H1 (cell line): Measurements from ENCODE around the gene SAFB. TPM values are rescaled to one million over a fixed set of nuclear protein-coding genes. Genes with fewer than 3 reads are reported as not detected.

Experiments
- CTCF ChIA-PET: fragments of 300-600 bp; sonication (Branson Sonifier 250); formaldehyde crosslinking; loops from one replicate; lab custom pipeline; 2021; ENCODE audit not compliant: partially characterized antibody; lab: Charles Lee
- POLR2A ChIA-PET: fragments of 300-600 bp; sonication (Branson Sonifier 250); formaldehyde crosslinking; loops from one replicate; lab custom pipeline; 2021; ENCODE audit warnings: inconsistent platforms; ENCODE audit not compliant: partially characterized antibody; lab: Charles Lee
- DNase-seq, 2 experiments: peaks; one replicate each; pipeline versions ENCODE4 v3.0.0 to v3.0.0-alpha.2; 2010 to 2022; ENCODE audit warnings: low spot score in 2 of 2, low read depth in 1 of 2, mixed read lengths in 1 of 2
- FAIRE-seq: peaks from 2 replicates; lab custom pipeline; 2011; peaks lifted over from hg19 to GRCh38; lab: Jason Lieb, UNC
- H2AFZ ChIP-seq: 2 replicates; pipeline ENCODE4 v1.8.1; 2012; ENCODE audit warnings: low read length, inconsistent platforms
- H2AK5ac ChIP-seq: 2 replicates; pipeline ENCODE4 v1.6.1; 2013; ENCODE audit warnings: low read depth, low read length
- H2BK120ac ChIP-seq: replicated peaks from 2 replicates; pipeline ENCODE3; 2013; ENCODE audit warnings: low read depth, low read length, inconsistent platforms
- H2BK12ac ChIP-seq: 2 replicates; pipeline ENCODE4 v1.6.1; 2013; ENCODE audit warnings: low read depth, low read length
- H2BK15ac ChIP-seq: 2 replicates; pipeline ENCODE4 v1.6.1; 2013; ENCODE audit warnings: low read length
- H2BK20ac ChIP-seq: 2 replicates; pipeline ENCODE4 v1.6.1; 2013; ENCODE audit warnings: low read length
- H2BK5ac ChIP-seq: 2 replicates; pipeline ENCODE4 v1.6.1; 2013; ENCODE audit warnings: low read depth, low read length
- H3K14ac ChIP-seq: 2 replicates; pipeline ENCODE4 v1.6.1; 2013; ENCODE audit warnings: inconsistent platforms; ENCODE audit not compliant: insufficient read length
- H3K18ac ChIP-seq: 2 replicates; pipeline ENCODE4 v1.6.1; 2013; ENCODE audit warnings: low read length; ENCODE audit errors: extremely low read depth
- H3K23ac ChIP-seq: 2 replicates; pipeline ENCODE4 v1.6.1; 2013; ENCODE audit warnings: inconsistent platforms; ENCODE audit not compliant: insufficient read length
- H3K23me2 ChIP-seq: 2 replicates; pipeline ENCODE4 v1.6.1; 2013; ENCODE audit warnings: low read depth, low read length
- H3K27ac ChIP-seq: 2 replicates; pipeline ENCODE4 v1.6.1; 2011; ENCODE audit warnings: low read depth, low read length, inconsistent platforms
- H3K27me3 ChIP-seq, 4 experiments: replicated peaks in 1 of 4; 1 replicate in 1 of 4; 2 replicates in 3 of 4; pipeline versions ENCODE4 v1.6.1 to v1.8.1; 2011 to 2013; ENCODE audit warnings: low read length in 3 of 4, mild to moderate bottlenecking in 3 of 4, inconsistent platforms in 2 of 4, mixed read lengths in 2 of 4, moderate library complexity in 1 of 4; ENCODE audit not compliant: control insufficient read depth in 3 of 4, insufficient read depth in 3 of 4; ENCODE audit errors: extremely low read depth in 1 of 4
- H3K36me3 ChIP-seq, 4 experiments: 2 replicates each; pipeline versions ENCODE4 v1.6.1 to v1.8.1; 2011 to 2013; ENCODE audit warnings: mild to moderate bottlenecking in 4 of 4, low read length in 3 of 4, moderate library complexity in 2 of 4, control low read depth in 1 of 4, inconsistent platforms in 1 of 4; ENCODE audit not compliant: insufficient read depth in 4 of 4, control insufficient read depth in 2 of 4
- H3K4ac ChIP-seq: replicated peaks from 2 replicates; pipeline ENCODE3; 2013; ENCODE audit warnings: low read length, low read depth, mixed read lengths, inconsistent platforms; ENCODE audit not compliant: insufficient read length
- H3K4me1 ChIP-seq, 4 experiments: replicated peaks in 1 of 4; 1 replicate in 1 of 4; 2 replicates in 3 of 4; pipeline versions ENCODE4 v1.6.1 to v1.8.1; 2011 to 2013; ENCODE audit warnings: low read length in 3 of 4, inconsistent platforms in 2 of 4, mixed read lengths in 1 of 4; ENCODE audit not compliant: insufficient read depth in 4 of 4, control insufficient read depth in 3 of 4
- H3K4me2 ChIP-seq, 2 experiments: 2 replicates each; pipeline versions ENCODE4 v1.6.1 to v1.8.1; 2011 to 2013; ENCODE audit warnings: low read depth in 2 of 2, low read length in 2 of 2, control low read depth in 1 of 2, inconsistent platforms in 1 of 2, mild to moderate bottlenecking in 1 of 2; ENCODE audit not compliant: insufficient read depth in 1 of 2
- H3K4me3 ChIP-seq, 4 experiments: fragments of 200-600, 300-600 bp in 1 of 4; sonication (generic), shearing (Covaris generic), sonication (Bioruptor Twin) in 1 of 4; 2 replicates each; pipeline versions ENCODE4 v1.5.1 to v1.8.1; 2011 to 2016; ENCODE audit warnings: low read length in 4 of 4, low read depth in 3 of 4, control low read depth in 2 of 4, inconsistent platforms in 2 of 4, mild to moderate bottlenecking in 2 of 4, mixed read lengths in 1 of 4, moderate library complexity in 1 of 4; ENCODE audit not compliant: insufficient read depth in 2 of 4; ENCODE audit errors: extremely low read depth in 1 of 4
- H3K56ac ChIP-seq: replicated peaks from 2 replicates; pipeline ENCODE3; 2013; ENCODE audit warnings: low read depth, mild to moderate bottlenecking, mixed read lengths, low read length, inconsistent platforms; ENCODE audit not compliant: insufficient read length
- H3K79me1 ChIP-seq: 2 replicates; pipeline ENCODE4 v1.6.1; 2013; ENCODE audit warnings: low read depth, low read length, control low read depth
- H3K79me2 ChIP-seq, 2 experiments: 2 replicates each; pipeline versions ENCODE4 v1.6.1 to v1.8.1; 2012 to 2013; ENCODE audit warnings: low read length in 2 of 2, mild to moderate bottlenecking in 2 of 2, inconsistent platforms in 1 of 2; ENCODE audit not compliant: insufficient read depth in 2 of 2, control insufficient read depth in 1 of 2
- H3K9ac ChIP-seq, 4 experiments: replicated peaks in 1 of 4; 1 replicate in 1 of 4; 2 replicates in 3 of 4; pipeline versions ENCODE4 v1.6.1 to v1.8.1; 2011 to 2013; ENCODE audit warnings: low read depth in 3 of 4, low read length in 3 of 4, control low read depth in 2 of 4, mild to moderate bottlenecking in 2 of 4, moderate library complexity in 2 of 4, inconsistent platforms in 1 of 4; ENCODE audit errors: extremely low read depth in 1 of 4
- H3K9me3 ChIP-seq, 2 experiments: 2 replicates each; pipeline versions ENCODE4 v1.6.1 to v1.8.1; 2012 to 2013; ENCODE audit warnings: mild to moderate bottlenecking in 2 of 2, moderate library complexity in 2 of 2, control low read depth in 1 of 2, inconsistent platforms in 1 of 2, low read depth in 1 of 2, low read length in 1 of 2, mixed read lengths in 1 of 2; ENCODE audit not compliant: insufficient read depth in 2 of 2
- H4K20me1 ChIP-seq, 2 experiments: replicated peaks in 1 of 2; 2 replicates each; pipeline versions ENCODE3 to v1.8.1; 2011 to 2013; ENCODE audit warnings: inconsistent platforms in 2 of 2, low read length in 2 of 2, mild to moderate bottlenecking in 1 of 2; ENCODE audit not compliant: insufficient read depth in 2 of 2, control insufficient read depth in 1 of 2
- H4K5ac ChIP-seq: 2 replicates; pipeline ENCODE4 v1.6.1; 2013; ENCODE audit warnings: low read length, low read depth, mixed read lengths, inconsistent platforms; ENCODE audit not compliant: insufficient read length
- H4K8ac ChIP-seq: 2 replicates; pipeline ENCODE4 v1.8.0; 2013; ENCODE audit warnings: mild to moderate bottlenecking, moderate library complexity, low read length, inconsistent platforms; ENCODE audit not compliant: insufficient read depth; ENCODE audit errors: extremely low read depth
- H4K91ac ChIP-seq: replicated peaks from 2 replicates; pipeline ENCODE3; 2013; ENCODE audit warnings: low read length, mixed read lengths, inconsistent platforms; ENCODE audit not compliant: insufficient read length
- BRCA1 ChIP-seq: IDR thresholded peaks from 2 replicates; pipeline ENCODE4 v1.6.1; 2012; ENCODE audit warnings: low read depth, low read length, improper control_type of control experiment
- CBX8 ChIP-seq: fragments of 300-800, 300-1000 bp; sonication (generic); IDR thresholded peaks from 2 replicates; pipeline ENCODE4 v1.7.1; 2016; ENCODE audit warnings: low read depth, low read length, borderline replicate concordance
- CEBPB ChIP-seq: IDR thresholded peaks from 2 replicates; pipeline ENCODE4 v1.6.1; 2012; ENCODE audit warnings: low read depth, low read length
- FOSL1 ChIP-seq: IDR thresholded peaks from 2 replicates; pipeline ENCODE4 v1.6.1; 2011; ENCODE audit warnings: mild to moderate bottlenecking, low read depth, low read length, moderate library complexity; ENCODE audit not compliant: insufficient read depth
- SIX5 ChIP-seq: IDR thresholded peaks from 2 replicates; pipeline ENCODE4 v1.6.1; 2011; ENCODE audit warnings: mild to moderate bottlenecking, low read depth, low read length
- SUZ12 ChIP-seq: fragments of 200-600 bp; sonication (generic); IDR thresholded peaks from 2 replicates; pipeline ENCODE4 v1.6.1; 2012; ENCODE audit warnings: mild to moderate bottlenecking, inconsistent platforms, low read length, moderate library complexity, mixed read lengths
- TBP ChIP-seq: IDR thresholded peaks from 2 replicates; pipeline ENCODE4 v1.6.1; 2011; ENCODE audit warnings: low read depth, low read length, improper control_type of control experiment
- TCF12 ChIP-seq: IDR thresholded peaks from 2 replicates; pipeline ENCODE4 v1.6.1; 2011; ENCODE audit warnings: low read depth, mild to moderate bottlenecking, low read length
- YY1 ChIP-seq: IDR thresholded peaks from 2 replicates; pipeline ENCODE4 v1.6.1; 2011; ENCODE audit warnings: low read depth, mild to moderate bottlenecking, low read length
- ZNF274 ChIP-seq: IDR thresholded peaks from 2 replicates; pipeline ENCODE4 v1.7.0; 2012; ENCODE audit warnings: low read length, borderline replicate concordance; ENCODE audit errors: extremely low read depth
- WGBS, 2 experiments: shearing (Covaris generic) in 1 of 2; methylation state at CpG; one replicate each; pipeline versions ENCODE4 v1.1.6 to v1.1.7; 2013 to 2015; ENCODE audit warnings: low lambda C conversion rate in 2 of 2, mixed read lengths in 2 of 2, inconsistent platforms in 1 of 2, low coverage in 1 of 2, missing lambda C conversion rate in 1 of 2; ENCODE audit not compliant: insufficient replicate concordance in 2 of 2, insufficient coverage in 1 of 2, insufficient read length in 1 of 2; ENCODE audit errors: extremely low coverage in 1 of 2, missing lambda C conversion rate in 1 of 2; 5-methylcytosine and 5-hydroxymethylcytosine counted together
- polyA plus RNA-seq, 7 experiments: library from polyadenylated mRNA; depleted of rRNA in 3 of 7; stranded (reverse) in 5 of 7; unstranded in 2 of 7; fragments of >200 nt in 5 of 7; fragments of 200-250 nt in 2 of 7; gene quantifications; 1 replicate in 5 of 7; 2 replicates in 1 of 7; 4 replicates in 1 of 7; pipeline versions ENCODE4 v1.2.1 to v1.2.3, GENCODE V29; 2011 to 2013; ENCODE audit warnings: missing spikeins in 2 of 7, mixed read lengths in 2 of 7
- total RNA-seq: library from RNA; stranded (reverse); fragmentation: NEBNext Ultra II Directional; extraction: Animal tissue kit (Norgen Biotek cat#: 25700); gene quantifications from 2 replicates; pipeline ENCODE4 v1.2.1, GENCODE V29; 2021
- TF ChIP-seq, protein P1 (sequence below): IDR thresholded peaks from 2 replicates; pipeline ENCODE4 v1.6.1; 2011; ENCODE audit warnings: low read length, improper control_type of control experiment
- TF ChIP-seq, protein P2 (sequence below): IDR thresholded peaks from 2 replicates; pipeline ENCODE4 v1.6.1; 2012; ENCODE audit warnings: inconsistent platforms
- TF ChIP-seq, protein P3 (sequence below): IDR thresholded peaks from 2 replicates; pipeline ENCODE4 v1.6.1; 2012; ENCODE audit warnings: inconsistent platforms

The SAFB gene
- total and polyA plus RNA-seq, 2 of the 8 experiments (the other 6 are each of a cell fraction or from before 2014, with no cell fraction given), result 27.0 to 110 TPM

DNA sequence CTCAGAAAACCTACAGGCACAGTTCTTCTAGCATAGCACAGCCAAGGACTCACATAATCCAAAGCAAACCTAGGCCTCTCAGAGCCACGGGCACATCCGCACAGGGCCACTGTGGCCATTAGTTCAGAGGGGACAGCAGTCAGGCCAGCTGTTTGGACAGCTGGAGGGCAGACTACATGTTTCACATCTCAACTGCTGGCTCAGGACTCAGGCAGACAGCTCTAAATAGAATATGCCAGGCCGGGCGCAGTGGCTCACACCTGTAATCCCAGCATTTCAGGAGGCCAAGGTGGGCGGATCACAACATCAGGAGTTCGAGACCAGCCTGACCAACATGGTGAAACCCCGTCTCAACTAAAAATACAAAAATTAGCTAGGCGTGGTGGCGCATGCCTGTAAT, 27.1 kb upstream of the SAFB start:
- peaks cover 41 to 89% (median 77%) of the 10 kb centered on the region in 4 experiments for H3K36me3 ChIP-seq
- ChIA-PET CTCF (interaction anchor here (0.8 to 1.7 kb wide), 4 partner anchors 18 to 59 kb away, joined by 3 to 5 read pairs (median 3); no protein-coding TSS in a partner anchor), POLR2A (interaction anchor here (1.0 kb wide), 2 partner anchors 53 to 72 kb away, joined by 3 read pairs; no protein-coding TSS in a partner anchor)
- H2BK5ac ChIP-seq, result no peak overlapping the region
- H3K27ac ChIP-seq, result no peak overlapping the region
- no peak overlapping the region for H3K14ac ChIP-seq
- H3K9me3 ChIP-seq, result no peaks in the 10 kb centered on the region
- no peak overlapping the region for H2BK15ac ChIP-seq
- DNase-seq (no peak), FAIRE-seq (no peak)
- H2BK20ac ChIP-seq, result no peak overlapping the region
- no peak overlapping the region for H2AK5ac ChIP-seq
- H3K9ac ChIP-seq, result no peak overlapping the region
- no peak overlapping the region for H4K91ac ChIP-seq
- no peak overlapping the region for H3K18ac ChIP-seq
- H4K20me1 ChIP-seq, result peaks cover 2 to 18% of the 10 kb centered on the region in 2 experiments
- H4K5ac ChIP-seq, result no peak overlapping the region
- H3K4me3 ChIP-seq, result no peak overlapping the region
- H3K23me2 ChIP-seq, result no peaks in the 10 kb centered on the region
- H2AFZ ChIP-seq, result no peak overlapping the region
- H4K8ac ChIP-seq, result no peak overlapping the region
- H2BK12ac ChIP-seq, result no peak overlapping the region
- 93% methylated on average over 9 of the region's 9 CpGs; no CpG with 5 or more reads in 1 of the 2 experiments for WGBS, 2 experiments
- no peaks in the 10 kb centered on the region for H3K4me1 ChIP-seq
- no peaks in the 10 kb centered on the region for H3K79me2 ChIP-seq
- H2BK120ac ChIP-seq, result no peak overlapping the region
- no peak overlapping the region for H3K4ac ChIP-seq
- no peaks in the 10 kb centered on the region for H3K27me3 ChIP-seq
- no peak overlapping the region for H3K56ac ChIP-seq
- no peak overlapping the region for H3K23ac ChIP-seq
- H3K79me1 ChIP-seq, result peaks cover 3% of the 10 kb centered on the region; the same call in 1 of the 2 replicates
- no peak overlapping the region for H3K4me2 ChIP-seq
- TF ChIP-seq TCF12 (no peak), YY1 (no peak), ZNF274 (no peak), SIX5 (no peak), CEBPB (no peak), CBX8 (no peak), FOSL1 (no peak), BRCA1 (no peak), TBP (no peak), SUZ12 (no peak)
- TF ChIP-seq, protein P1, sequence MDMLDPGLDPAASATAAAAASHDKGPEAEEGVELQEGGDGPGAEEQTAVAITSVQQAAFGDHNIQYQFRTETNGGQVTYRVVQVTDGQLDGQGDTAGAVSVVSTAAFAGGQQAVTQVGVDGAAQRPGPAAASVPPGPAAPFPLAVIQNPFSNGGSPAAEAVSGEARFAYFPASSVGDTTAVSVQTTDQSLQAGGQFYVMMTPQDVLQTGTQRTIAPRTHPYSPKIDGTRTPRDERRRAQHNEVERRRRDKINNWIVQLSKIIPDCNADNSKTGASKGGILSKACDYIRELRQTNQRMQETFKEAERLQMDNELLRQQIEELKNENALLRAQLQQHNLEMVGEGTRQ, result no peak
- TF ChIP-seq, protein P2, sequence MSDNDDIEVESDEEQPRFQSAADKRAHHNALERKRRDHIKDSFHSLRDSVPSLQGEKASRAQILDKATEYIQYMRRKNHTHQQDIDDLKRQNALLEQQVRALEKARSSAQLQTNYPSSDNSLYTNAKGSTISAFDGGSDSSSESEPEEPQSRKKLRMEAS, result no peak
- TF ChIP-seq, protein P3, sequence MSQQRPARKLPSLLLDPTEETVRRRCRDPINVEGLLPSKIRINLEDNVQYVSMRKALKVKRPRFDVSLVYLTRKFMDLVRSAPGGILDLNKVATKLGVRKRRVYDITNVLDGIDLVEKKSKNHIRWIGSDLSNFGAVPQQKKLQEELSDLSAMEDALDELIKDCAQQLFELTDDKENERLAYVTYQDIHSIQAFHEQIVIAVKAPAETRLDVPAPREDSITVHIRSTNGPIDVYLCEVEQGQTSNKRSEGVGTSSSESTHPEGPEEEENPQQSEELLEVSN, result no peak
